Suprapubic skin (tissue), 4 donors: Measurements from ENCODE around the gene LRRC55.

Experiments used
- EP300 ChIP-seq: sonication (generic); formaldehyde crosslinking; IDR thresholded peaks from one replicate; pipeline ENCODE4 v1.6.1; 2017; ENCODE audit warnings: antibody characterized with exemption
- POLR2AphosphoS5 ChIP-seq, 3 donors: sonication (generic); formaldehyde crosslinking; IDR thresholded peaks; one replicate each; pipeline ENCODE4 v1.6.1; 2017; ENCODE audit warnings: antibody characterized with exemption in 3 of 3
- TF ChIP-seq, protein P1 (sequence below), 2 donors: fragments of 200-600 bp in 1 of 2; fragments of 450-650 bp in 1 of 2; sonication (generic) in 1 of 2; IDR thresholded peaks; one replicate each; pipeline ENCODE4 v1.5.1; 2016 to 2019; ENCODE audit warnings: antibody characterized with exemption in 2 of 2, mild to moderate bottlenecking in 1 of 2, moderate library complexity in 1 of 2

DNA sequence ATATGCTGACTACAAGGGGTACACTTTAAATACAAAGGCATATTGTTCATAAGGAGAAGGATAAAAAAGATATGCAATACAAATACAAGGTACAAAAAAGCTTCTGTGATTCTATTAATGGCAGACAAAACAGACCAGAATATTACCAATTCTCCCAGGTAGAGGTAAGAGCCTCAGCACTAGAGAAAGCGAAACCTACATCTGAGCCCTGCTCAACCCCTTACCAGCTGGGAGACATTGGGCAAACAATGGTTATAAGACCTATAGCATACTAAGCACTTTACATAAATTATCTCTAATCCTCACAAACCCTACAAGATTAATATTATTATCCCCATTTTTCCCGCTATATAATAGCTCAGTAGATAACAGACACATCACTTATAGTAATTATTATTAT is 41.2 kb upstream of the LRRC55 start:
- TF ChIP-seq, protein P1, sequence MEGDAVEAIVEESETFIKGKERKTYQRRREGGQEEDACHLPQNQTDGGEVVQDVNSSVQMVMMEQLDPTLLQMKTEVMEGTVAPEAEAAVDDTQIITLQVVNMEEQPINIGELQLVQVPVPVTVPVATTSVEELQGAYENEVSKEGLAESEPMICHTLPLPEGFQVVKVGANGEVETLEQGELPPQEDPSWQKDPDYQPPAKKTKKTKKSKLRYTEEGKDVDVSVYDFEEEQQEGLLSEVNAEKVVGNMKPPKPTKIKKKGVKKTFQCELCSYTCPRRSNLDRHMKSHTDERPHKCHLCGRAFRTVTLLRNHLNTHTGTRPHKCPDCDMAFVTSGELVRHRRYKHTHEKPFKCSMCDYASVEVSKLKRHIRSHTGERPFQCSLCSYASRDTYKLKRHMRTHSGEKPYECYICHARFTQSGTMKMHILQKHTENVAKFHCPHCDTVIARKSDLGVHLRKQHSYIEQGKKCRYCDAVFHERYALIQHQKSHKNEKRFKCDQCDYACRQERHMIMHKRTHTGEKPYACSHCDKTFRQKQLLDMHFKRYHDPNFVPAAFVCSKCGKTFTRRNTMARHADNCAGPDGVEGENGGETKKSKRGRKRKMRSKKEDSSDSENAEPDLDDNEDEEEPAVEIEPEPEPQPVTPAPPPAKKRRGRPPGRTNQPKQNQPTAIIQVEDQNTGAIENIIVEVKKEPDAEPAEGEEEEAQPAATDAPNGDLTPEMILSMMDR (IDR thresholded peaks at IDR 0.05) = no peak
- TF ChIP-seq POLR2AphosphoS5 (IDR thresholded peaks at IDR 0.05) (no peak), EP300 (no peak)
